ENCODE results near the gene CLASP1. TPM values are rescaled to one million over a fixed set of nuclear protein-coding genes. Genes with fewer than 3 reads are reported as not detected.
A peak's percentile ranks its signal among the peaks of the same experiment; 100 is the strongest.

Gene CLASP1
- total RNA-seq, 1 experiment from 2014 or later: 81.9 TPM

- BruUV-seq (replicated peaks): no TSS peak
- no peaks in the 10 kb centered on the region for H3K27me3 Mint-ChIP-seq (ENCODE audit: insufficient read depth, unreplicated experiment)
- H3K4me3 Mint-ChIP-seq (ENCODE audit: unreplicated experiment): no peak overlapping the region
- no peak overlapping the region for H3K27ac Mint-ChIP-seq (ENCODE audit: low read depth, unreplicated experiment)
- POLR2A ChIA-PET: interaction anchor here (1.0 kb wide), 1 partner anchor 202 kb away, joined by 3 read pairs; no protein-coding TSS in a partner anchor
- peak; percentile 59 for DNase-seq (ENCODE audit: unreplicated experiment)
- CTCF ChIA-PET: interaction anchor here (0.6 to 2.4 kb wide), 14 partner anchors 8 to 265 kb away, joined by 3 to 10 read pairs (median 4); no protein-coding TSS in a partner anchor
- no peaks in the 10 kb centered on the region for H3K36me3 Mint-ChIP-seq (ENCODE audit: insufficient read depth, unreplicated experiment)
- H3K9me3 Mint-ChIP-seq (ENCODE audit: unreplicated experiment): no peaks in the 10 kb centered on the region
- TF ChIP-seq CTCF (IDR thresholded peaks at IDR 0.05; ENCODE audit: unreplicated experiment): peak; percentile 47
- H3K4me1 Mint-ChIP-seq (ENCODE audit: insufficient read depth, unreplicated experiment): peaks cover 11% of the 10 kb centered on the region
- intact Hi-C loops (cut with micrococcal nuclease): loop anchor here (5.0 kb wide), 1 partner anchor 100 kb away; no protein-coding TSS in a partner anchor
These were observed 351.9 kb downstream of the CLASP1 start for GRCh38 chr2:121297217-121297830.

GRCh38 chr2:121295911-121296650, 353.2 kb downstream of the CLASP1 start:
- Mint-ChIP-seq H3K4me1 (ENCODE audit: insufficient read depth, unreplicated experiment) (peaks cover 11% of the 10 kb centered on the region), H3K27ac (ENCODE audit: low read depth, unreplicated experiment) (no peak overlapping the region), H3K36me3 (ENCODE audit: insufficient read depth, unreplicated experiment) (no peaks in the 10 kb centered on the region), H3K27me3 (ENCODE audit: insufficient read depth, unreplicated experiment) (no peaks in the 10 kb centered on the region), H3K4me3 (ENCODE audit: unreplicated experiment) (no peak overlapping the region), H3K9me3 (ENCODE audit: unreplicated experiment) (no peaks in the 10 kb centered on the region)
- TF ChIP-seq CTCF (IDR thresholded peaks at IDR 0.05; ENCODE audit: unreplicated experiment): no peak
- CTCF ChIA-PET: interaction anchor here (0.5 to 2.4 kb wide), 12 partner anchors 8 to 219 kb away, joined by 3 to 10 read pairs (median 5); no protein-coding TSS in a partner anchor
- no TSS peak for BruUV-seq (replicated peaks)
- intact Hi-C loops (cut with micrococcal nuclease): loop anchor here (5.0 kb wide), 1 partner anchor 99 kb away; no protein-coding TSS in a partner anchor
- POLR2A ChIA-PET: interaction anchor here (0.6 to 1.0 kb wide), 2 partner anchors 85 to 201 kb away, joined by 3 read pairs; no protein-coding TSS in a partner anchor
- DNase-seq (ENCODE audit: unreplicated experiment): no peak

- CTCF ChIA-PET: interaction anchor here (0.5 to 1.9 kb wide), 12 partner anchors 8 to 959 kb away, joined by 3 to 8 read pairs (median 4); no protein-coding TSS in a partner anchor
- TF ChIP-seq CTCF (IDR thresholded peaks at IDR 0.05; ENCODE audit: unreplicated experiment): no peak
- DNase-seq (ENCODE audit: unreplicated experiment): no peak
- POLR2A ChIA-PET: no interaction called here
- no peaks in the 10 kb centered on the region for H3K9me3 Mint-ChIP-seq (ENCODE audit: unreplicated experiment)
- BruUV-seq (replicated peaks): no TSS peak
- H3K4me1 Mint-ChIP-seq (ENCODE audit: insufficient read depth, unreplicated experiment): peaks cover 11% of the 10 kb centered on the region
- H3K36me3 Mint-ChIP-seq (ENCODE audit: insufficient read depth, unreplicated experiment): no peaks in the 10 kb centered on the region
- no peaks in the 10 kb centered on the region for H3K27me3 Mint-ChIP-seq (ENCODE audit: insufficient read depth, unreplicated experiment)
- H3K27ac Mint-ChIP-seq (ENCODE audit: low read depth, unreplicated experiment): peak overlapping the region; percentile 5
- intact Hi-C loops (cut with micrococcal nuclease): loop anchor here (5.0 kb wide), 1 partner anchor 98 kb away; no protein-coding TSS in a partner anchor
- no peak overlapping the region for H3K4me3 Mint-ChIP-seq (ENCODE audit: unreplicated experiment)
These were observed 354.1 kb downstream of the CLASP1 start for GRCh38 chr2:121294881-121295840.

All from MCF 10A (cell line).